Natural killer cell (primary cell): ENCODE measurements around the gene UST. TPM values are rescaled to one million over a fixed set of nuclear protein-coding genes. Genes with fewer than 3 reads are reported as not detected.
A peak's percentile ranks its signal among the peaks of the same experiment; 100 is the strongest.

Source experiments
- ATAC-seq, 3 donors: fragments of 150-1000 bp in 2 of 3; fragments of 200-7000 bp in 1 of 3; cut with Tn5 transposase; 1 replicate in 1 of 3; 2 replicates in 2 of 3; pipeline ENCODE4 v1.10.0; 2021; ENCODE audit warnings: mild to moderate bottlenecking in 2 of 3, moderate library complexity in 2 of 3
- DNase-seq, 2 donors: peaks; one replicate each; pipeline versions ENCODE4 v3.0.0 to v3.0.0-alpha.2; 2013 to 2021; ENCODE audit warnings: mixed read lengths in 1 of 2
- H3K27ac ChIP-seq: one replicate; pipeline ENCODE4 v1.5.1; 2013; ENCODE audit warnings: mild to moderate bottlenecking, low read length
- H3K27me3 ChIP-seq: one replicate; pipeline ENCODE4 v1.6.1; 2013; ENCODE audit warnings: low read length; ENCODE audit not compliant: control insufficient read depth, insufficient read depth
- H3K36me3 ChIP-seq: one replicate; pipeline ENCODE4 v1.6.1; 2013; ENCODE audit warnings: low read length; ENCODE audit not compliant: control insufficient read depth, insufficient read depth
- H3K4me1 ChIP-seq: one replicate; pipeline ENCODE4 v1.6.1; 2013; ENCODE audit warnings: low read length; ENCODE audit not compliant: control insufficient read depth, insufficient read depth
- H3K4me3 ChIP-seq: one replicate; pipeline ENCODE4 v1.5.1; 2013; ENCODE audit warnings: low read length
- H3K9me3 ChIP-seq: one replicate; pipeline ENCODE4 v1.6.1; 2013; ENCODE audit warnings: low read length; ENCODE audit not compliant: control insufficient read depth, insufficient read depth
- H3K27ac Mint-ChIP-seq, 2 donors: one replicate each; pipeline ENCODE4 v1.8.0; 2022; ENCODE audit warnings: mild to moderate bottlenecking in 2 of 2, mixed read lengths in 2 of 2, moderate library complexity in 1 of 2
- H3K27me3 Mint-ChIP-seq, 2 donors: one replicate each; pipeline ENCODE4 v1.8.0; 2022; ENCODE audit warnings: low read depth in 2 of 2, mixed read lengths in 2 of 2
- H3K36me3 Mint-ChIP-seq: one replicate; pipeline ENCODE4 v1.8.0; 2022; ENCODE audit warnings: mixed read lengths
- H3K4me1 Mint-ChIP-seq, 2 donors: one replicate each; pipeline ENCODE4 v1.8.0; 2022; ENCODE audit warnings: mixed read lengths in 2 of 2
- H3K4me3 Mint-ChIP-seq: one replicate; pipeline ENCODE4 v1.8.0; 2022; ENCODE audit warnings: mild to moderate bottlenecking, moderate library complexity, mixed read lengths
- H3K9me3 Mint-ChIP-seq, 2 donors: one replicate each; pipeline ENCODE4 v1.8.0; 2022; ENCODE audit warnings: mixed read lengths in 2 of 2
- WGBS: methylation state at CpG from one replicate; pipeline ENCODE4 v1.1.7; 2013; ENCODE audit warnings: missing lambda C conversion rate; ENCODE audit not compliant: insufficient coverage; 5-methylcytosine and 5-hydroxymethylcytosine counted together
- intact Hi-C: fragments of 100-400 bp; cut with micrococcal nuclease; formaldehyde crosslinking; loops from one replicate; pipeline ENCODE4 v1.14.2; 2022
- total RNA-seq, 4 donors: library from RNA; stranded (reverse); fragments of 120-200 nt in 1 of 4; gene quantifications; one replicate each; pipeline versions ENCODE4 v1.2.3 to v1.2.4, GENCODE V29; 2013 to 2022
- TF ChIP-seq, protein P1 (sequence below): fragments of 200-600 bp; IDR thresholded peaks from one replicate; pipeline ENCODE4 v1.8.0; 2022; ENCODE audit warnings: antibody characterized with exemption

The UST gene
- total RNA-seq, 3 donors from 2014 or later (not counting 1 experiment from before 2014, with no cell fraction given), result 6.3 to 11.9 (median 10.6) TPM

DNA sequence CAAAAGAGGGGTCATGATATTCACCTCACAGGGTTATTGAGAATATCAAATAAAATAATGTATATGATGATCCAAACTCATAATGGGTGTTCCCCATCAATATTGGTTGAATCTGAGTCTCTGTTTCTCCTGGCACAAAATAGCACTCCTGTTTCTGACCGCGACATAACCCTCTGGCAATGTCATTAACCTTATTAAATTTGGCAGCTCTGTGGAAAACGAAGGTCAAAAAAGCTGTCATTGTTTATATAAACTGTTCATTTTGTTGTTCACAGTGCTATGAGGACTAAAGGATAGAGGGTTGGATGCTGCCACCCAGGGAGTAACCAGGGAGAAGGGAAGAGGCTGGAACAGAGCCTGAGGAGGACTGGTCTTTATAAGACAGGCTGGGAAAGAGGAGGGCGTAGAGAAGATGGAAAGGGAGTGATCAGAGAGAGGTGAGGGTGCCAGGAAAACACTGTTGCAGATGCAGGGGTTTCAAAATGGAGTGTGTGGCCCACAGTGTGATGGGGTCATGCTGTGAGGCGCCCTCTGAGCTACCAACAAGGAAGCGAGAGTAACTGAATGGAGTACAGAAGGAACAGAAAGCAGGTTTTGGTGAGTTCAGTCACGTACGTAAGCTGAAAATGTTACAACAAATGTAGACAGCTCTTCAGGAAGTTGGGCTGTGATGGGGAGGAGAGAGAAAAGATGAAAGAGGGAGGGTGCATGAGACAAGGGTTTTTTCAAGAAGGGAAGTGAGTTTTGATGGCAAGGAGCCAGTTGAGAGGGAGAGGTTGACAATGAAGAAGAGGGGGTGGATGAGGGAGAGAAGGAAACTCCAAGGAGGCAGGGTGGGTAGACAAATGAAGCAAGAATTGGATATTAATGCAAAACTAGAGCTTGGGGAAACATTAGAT, 319.1 kb downstream of the UST start:
- DNase-seq, result peak in 1 of 2 donors; percentile 89
- no peak overlapping the region for H3K4me3 ChIP-seq
- peak; percentile 75 to 86 (median 85) for ATAC-seq
- no peaks in the 10 kb centered on the region for H3K36me3 Mint-ChIP-seq
- H3K4me1 Mint-ChIP-seq, result peaks cover 24 to 26% of the 10 kb centered on the region in 2 donors
- H3K27me3 Mint-ChIP-seq, result no peaks in the 10 kb centered on the region
- no peaks in the 10 kb centered on the region for H3K9me3 Mint-ChIP-seq
- TF ChIP-seq, protein P1, sequence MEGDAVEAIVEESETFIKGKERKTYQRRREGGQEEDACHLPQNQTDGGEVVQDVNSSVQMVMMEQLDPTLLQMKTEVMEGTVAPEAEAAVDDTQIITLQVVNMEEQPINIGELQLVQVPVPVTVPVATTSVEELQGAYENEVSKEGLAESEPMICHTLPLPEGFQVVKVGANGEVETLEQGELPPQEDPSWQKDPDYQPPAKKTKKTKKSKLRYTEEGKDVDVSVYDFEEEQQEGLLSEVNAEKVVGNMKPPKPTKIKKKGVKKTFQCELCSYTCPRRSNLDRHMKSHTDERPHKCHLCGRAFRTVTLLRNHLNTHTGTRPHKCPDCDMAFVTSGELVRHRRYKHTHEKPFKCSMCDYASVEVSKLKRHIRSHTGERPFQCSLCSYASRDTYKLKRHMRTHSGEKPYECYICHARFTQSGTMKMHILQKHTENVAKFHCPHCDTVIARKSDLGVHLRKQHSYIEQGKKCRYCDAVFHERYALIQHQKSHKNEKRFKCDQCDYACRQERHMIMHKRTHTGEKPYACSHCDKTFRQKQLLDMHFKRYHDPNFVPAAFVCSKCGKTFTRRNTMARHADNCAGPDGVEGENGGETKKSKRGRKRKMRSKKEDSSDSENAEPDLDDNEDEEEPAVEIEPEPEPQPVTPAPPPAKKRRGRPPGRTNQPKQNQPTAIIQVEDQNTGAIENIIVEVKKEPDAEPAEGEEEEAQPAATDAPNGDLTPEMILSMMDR, result no peak
- 32% methylated on average over 8 of the region's 8 CpGs for WGBS
- H3K27ac Mint-ChIP-seq, result peak overlapping the region; percentile 67 to 70
- no peaks in the 10 kb centered on the region for H3K27me3 ChIP-seq
- H3K27ac ChIP-seq, result peak overlapping the region; percentile 56
- intact Hi-C loops, result no loop called here
- H3K4me3 Mint-ChIP-seq, result peak overlapping the region; percentile 3
- peaks cover 20% of the 10 kb centered on the region for H3K4me1 ChIP-seq
- H3K36me3 ChIP-seq, result no peaks in the 10 kb centered on the region
- H3K9me3 ChIP-seq, result no peaks in the 10 kb centered on the region

- Histone ChIP-seq H3K36me3 (peaks cover 12% of the 10 kb centered on the region), H3K27me3 (no peaks in the 10 kb centered on the region), H3K4me3 (no peak overlapping the region), H3K9me3 (no peaks in the 10 kb centered on the region), H3K4me1 (no peaks in the 10 kb centered on the region), H3K27ac (no peak overlapping the region)
- Mint-ChIP-seq H3K27ac (no peak overlapping the region), H3K9me3 (no peaks in the 10 kb centered on the region), H3K36me3 (no peaks in the 10 kb centered on the region), H3K4me1 (peaks cover 0 to 5% of the 10 kb centered on the region in 2 donors), H3K4me3 (no peak overlapping the region), H3K27me3 (no peaks in the 10 kb centered on the region)
- TF ChIP-seq, protein P1, result no peak
- no peak for DNase-seq
- ATAC-seq, result no peak
- 100% methylated on average over 2 of the region's 4 CpGs for WGBS
- intact Hi-C loops, result no loop called here
Measured at GRCh38 chr6:149071997-149072396, 325.2 kb downstream of the UST start.

DNA sequence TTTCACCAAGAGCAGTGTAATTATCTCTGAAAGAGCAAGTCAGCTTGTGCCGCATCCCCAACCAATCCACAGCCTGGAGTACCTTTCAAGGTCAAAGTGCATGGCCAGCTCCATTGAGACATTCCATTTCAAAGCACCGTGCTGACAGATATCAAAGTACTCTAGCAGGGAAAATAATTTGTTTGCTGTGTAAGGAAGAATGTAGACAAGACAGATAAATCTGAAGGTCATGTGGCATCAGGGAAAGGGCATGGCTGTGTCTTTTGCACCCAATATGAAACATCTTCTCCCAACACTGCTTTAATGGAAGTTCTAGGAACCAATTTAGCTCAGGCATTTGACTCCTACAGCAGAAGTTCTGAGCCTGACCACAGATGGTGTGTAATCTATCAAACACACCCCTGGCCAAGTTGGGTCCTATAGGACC, 328.0 kb downstream of the UST start:
- H3K4me3 Mint-ChIP-seq, result no peak overlapping the region
- TF ChIP-seq, protein P1, result no peak
- Histone ChIP-seq H3K9me3 (no peaks in the 10 kb centered on the region), H3K27ac (no peak overlapping the region), H3K4me1 (no peaks in the 10 kb centered on the region), H3K27me3 (no peaks in the 10 kb centered on the region), H3K4me3 (no peak overlapping the region), H3K36me3 (peaks cover 18% of the 10 kb centered on the region)
- H3K27ac Mint-ChIP-seq, result no peak overlapping the region
- no peaks in the 10 kb centered on the region for H3K36me3 Mint-ChIP-seq
- H3K4me1 Mint-ChIP-seq, result peaks cover 0 to 5% of the 10 kb centered on the region in 2 donors
- no peaks in the 10 kb centered on the region for H3K27me3 Mint-ChIP-seq
- DNase-seq, result no peak
- intact Hi-C loops, result no loop called here
- no peak for ATAC-seq
- WGBS, result 100% methylated on average over 2 of the region's 2 CpGs
- no peaks in the 10 kb centered on the region for H3K9me3 Mint-ChIP-seq
